OCI-LY3 (cell line): ENCODE measurements around the gene CLCC1.

ENCODE experiments used
- H2AFZ ChIP-seq: fragments of 200-600, 300-600 bp; shearing (Covaris generic); 2 replicates; pipeline ENCODE4 v1.6.0; 2014; ENCODE audit warnings: antibody characterized with exemption, low read depth, low read length
- H3K27ac ChIP-seq: fragments of 200-600, 300-600 bp; sonication (generic); 2 replicates; pipeline ENCODE4 v1.5.1; 2014; ENCODE audit warnings: mild to moderate bottlenecking, low read length, moderate library complexity, mixed read lengths
- H3K27me3 ChIP-seq: fragments of 200-600, 300-600 bp; sonication (generic); 2 replicates; pipeline ENCODE4 v1.6.1; 2014; ENCODE audit warnings: low read depth, low read length, mixed read lengths
- H3K36me3 ChIP-seq: fragments of 200-600, 300-600 bp; sonication (generic); replicated peaks from 2 replicates; pipeline ENCODE3; 2014; ENCODE audit warnings: low read depth, low read length, mixed read lengths
- H3K4me1 ChIP-seq: fragments of 300-600, 200-600 bp; sonication (generic); 2 replicates; pipeline ENCODE4 v1.6.1; 2014; ENCODE audit warnings: low read length, mixed read lengths
- H3K4me2 ChIP-seq: fragments of 200-600, 300-600 bp; sonication (generic); 2 replicates; pipeline ENCODE4 v1.6.1; 2014; ENCODE audit warnings: low read length, mixed read lengths
- H3K4me3 ChIP-seq: fragments of 300-600, 200-600 bp; sonication (generic); 2 replicates; pipeline ENCODE4 v1.5.1; 2014; ENCODE audit warnings: antibody characterized with exemption, mild to moderate bottlenecking, low read length, moderate library complexity
- H3K79me2 ChIP-seq: fragments of 300-600, 200-600 bp; shearing (Covaris generic); 2 replicates; pipeline ENCODE4 v1.6.1; 2014; ENCODE audit warnings: mild to moderate bottlenecking, low read length, mixed read lengths
- H3K9ac ChIP-seq: fragments of 300-600, 200-600 bp; shearing (Covaris generic); 2 replicates; pipeline ENCODE4 v1.6.0; 2014; ENCODE audit warnings: mild to moderate bottlenecking, low read length, moderate library complexity
- H3K9me3 ChIP-seq: fragments of 200-600, 300-600 bp; shearing (Covaris generic); 2 replicates; pipeline ENCODE4 v1.6.1; 2014; ENCODE audit warnings: low read length, mixed read lengths; ENCODE audit not compliant: insufficient read depth
- H4K20me1 ChIP-seq: fragments of 200-600, 300-600 bp; sonication (generic); 2 replicates; pipeline ENCODE4 v1.6.1; 2016; ENCODE audit warnings: low read length, mixed read lengths; ENCODE audit not compliant: insufficient read depth
- EZH2phosphoT487 ChIP-seq: fragments of 200-600 bp; shearing (Covaris generic); IDR thresholded peaks from 2 replicates; pipeline ENCODE4 v1.6.1; 2018; ENCODE audit warnings: antibody characterized with exemption, mixed run types, low read depth
- TF ChIP-seq, protein P1 (sequence below): fragments of 200-600, 300-600 bp; sonication (generic); IDR thresholded peaks from 2 replicates; pipeline ENCODE4 v1.5.1; 2014; ENCODE audit warnings: antibody characterized with exemption, low read length, low read depth

The CLCC1 gene

DNA sequence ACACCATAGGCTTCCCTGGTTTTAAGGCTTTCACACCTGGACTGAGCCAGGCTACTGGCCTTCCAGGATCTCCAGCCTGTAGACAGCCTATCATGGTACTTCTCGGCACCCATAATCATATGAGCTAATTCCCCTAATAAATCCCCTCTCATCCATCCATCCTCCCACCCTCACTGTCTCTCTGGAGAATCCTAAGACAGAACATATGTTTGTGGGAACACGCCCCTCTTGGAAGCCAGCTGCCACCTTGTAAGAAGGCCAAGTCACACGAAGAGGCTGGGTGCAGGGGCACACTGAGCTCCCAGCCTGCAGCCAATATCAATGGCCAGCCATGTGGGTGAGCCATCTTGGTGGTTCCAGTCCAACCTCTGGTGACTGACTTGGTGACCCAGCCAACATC, 7.4 kb downstream of the CLCC1 start:
- Histone ChIP-seq H3K4me2 (no peak overlapping the region), H3K9ac (no peak overlapping the region), H3K4me1 (no peaks in the 10 kb centered on the region), H3K27ac (no peak overlapping the region), H4K20me1 (peaks cover 27% of the 10 kb centered on the region; the same call in 1 of the 2 replicates), H3K79me2 (peaks cover 77% of the 10 kb centered on the region), H3K4me3 (no peak overlapping the region), H3K27me3 (no peaks in the 10 kb centered on the region), H2AFZ (no peak overlapping the region), H3K9me3 (no peaks in the 10 kb centered on the region), H3K36me3 (peaks cover 3% of the 10 kb centered on the region)
- TF ChIP-seq EZH2phosphoT487 = no peak
- TF ChIP-seq, protein P1, sequence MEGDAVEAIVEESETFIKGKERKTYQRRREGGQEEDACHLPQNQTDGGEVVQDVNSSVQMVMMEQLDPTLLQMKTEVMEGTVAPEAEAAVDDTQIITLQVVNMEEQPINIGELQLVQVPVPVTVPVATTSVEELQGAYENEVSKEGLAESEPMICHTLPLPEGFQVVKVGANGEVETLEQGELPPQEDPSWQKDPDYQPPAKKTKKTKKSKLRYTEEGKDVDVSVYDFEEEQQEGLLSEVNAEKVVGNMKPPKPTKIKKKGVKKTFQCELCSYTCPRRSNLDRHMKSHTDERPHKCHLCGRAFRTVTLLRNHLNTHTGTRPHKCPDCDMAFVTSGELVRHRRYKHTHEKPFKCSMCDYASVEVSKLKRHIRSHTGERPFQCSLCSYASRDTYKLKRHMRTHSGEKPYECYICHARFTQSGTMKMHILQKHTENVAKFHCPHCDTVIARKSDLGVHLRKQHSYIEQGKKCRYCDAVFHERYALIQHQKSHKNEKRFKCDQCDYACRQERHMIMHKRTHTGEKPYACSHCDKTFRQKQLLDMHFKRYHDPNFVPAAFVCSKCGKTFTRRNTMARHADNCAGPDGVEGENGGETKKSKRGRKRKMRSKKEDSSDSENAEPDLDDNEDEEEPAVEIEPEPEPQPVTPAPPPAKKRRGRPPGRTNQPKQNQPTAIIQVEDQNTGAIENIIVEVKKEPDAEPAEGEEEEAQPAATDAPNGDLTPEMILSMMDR = no peak

DNA sequence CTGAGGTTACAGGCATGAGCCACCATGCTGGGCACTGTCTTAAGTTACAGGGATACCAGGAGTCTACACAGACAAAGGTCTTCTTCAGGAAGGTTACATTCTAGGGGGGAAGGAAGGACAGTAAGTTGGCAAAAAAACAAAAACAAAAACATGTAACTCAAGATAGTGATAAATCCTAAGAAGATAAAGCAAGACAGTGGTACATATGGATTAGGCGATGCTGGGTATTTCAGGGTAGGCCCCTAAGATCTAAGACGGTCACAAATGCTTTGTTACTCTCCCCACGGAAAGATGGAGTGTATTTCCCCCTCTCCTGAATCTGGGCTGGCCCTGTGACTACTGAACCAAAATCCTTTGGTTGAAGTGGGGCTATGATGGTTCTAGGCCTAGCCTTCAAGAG, 8.2 kb downstream of the CLCC1 start:
- H3K4me3 ChIP-seq = no peak overlapping the region
- TF ChIP-seq EZH2phosphoT487 = no peak
- TF ChIP-seq, protein P1 = no peak
- no peaks in the 10 kb centered on the region for H3K27me3 ChIP-seq
- H2AFZ ChIP-seq = no peak overlapping the region
- H4K20me1 ChIP-seq = peaks cover 22% of the 10 kb centered on the region; the same call in 1 of the 2 replicates
- H3K9ac ChIP-seq = no peak overlapping the region
- no peak overlapping the region for H3K27ac ChIP-seq
- no peaks in the 10 kb centered on the region for H3K9me3 ChIP-seq
- peaks cover 75% of the 10 kb centered on the region for H3K79me2 ChIP-seq
- H3K4me2 ChIP-seq = no peak overlapping the region
- H3K36me3 ChIP-seq = peaks cover 3% of the 10 kb centered on the region
- no peaks in the 10 kb centered on the region for H3K4me1 ChIP-seq

GRCh38 chr1:108953452-108953851, 9.8 kb downstream of the CLCC1 start:
- H3K79me2 ChIP-seq = peaks cover 76% of the 10 kb centered on the region
- no peak overlapping the region for H3K27ac ChIP-seq
- H3K9me3 ChIP-seq = no peaks in the 10 kb centered on the region

GRCh38 chr1:108951242-108951641, 12.0 kb downstream of the CLCC1 start:
- no peak for TF ChIP-seq EZH2phosphoT487
- TF ChIP-seq, protein P1 = no peak
- Histone ChIP-seq H3K36me3 (peaks cover 3% of the 10 kb centered on the region), H3K9ac (no peak overlapping the region), H3K79me2 (peaks cover 66% of the 10 kb centered on the region), H3K4me3 (no peak overlapping the region), H3K27ac (no peak overlapping the region), H3K4me2 (no peak overlapping the region), H4K20me1 (peaks cover 25% of the 10 kb centered on the region), H2AFZ (no peak overlapping the region), H3K4me1 (no peaks in the 10 kb centered on the region), H3K27me3 (no peaks in the 10 kb centered on the region), H3K9me3 (no peaks in the 10 kb centered on the region)

More at GRCh38 chr1:108953452-108953851, 9.8 kb downstream of the CLCC1 start:
- H3K36me3 ChIP-seq = peaks cover 3% of the 10 kb centered on the region
- H4K20me1 ChIP-seq = peaks cover 30% of the 10 kb centered on the region; the same call in 1 of the 2 replicates
- H3K4me3 ChIP-seq = no peak overlapping the region
- no peak for TF ChIP-seq EZH2phosphoT487
- no peak overlapping the region for H2AFZ ChIP-seq
- no peaks in the 10 kb centered on the region for H3K4me1 ChIP-seq
- no peak overlapping the region for H3K4me2 ChIP-seq
- no peaks in the 10 kb centered on the region for H3K27me3 ChIP-seq
- no peak overlapping the region for H3K9ac ChIP-seq
